ENCODE data around the gene XPO5. TPM values are rescaled to one million over a fixed set of nuclear protein-coding genes. Genes with fewer than 3 reads are reported as not detected.

XPO5 gene
- total and polyA plus RNA-seq, 9 of the 15 experiments (the other 6 are each of a cell fraction or from before 2014, with no cell fraction given): 36.0 to 170 (median 99.1) TPM

- TF ChIP-seq TAF9B (IDR thresholded peaks at IDR 0.05; ENCODE audit: partially characterized antibody) (peak; percentile 97), XRCC5 (IDR thresholded peaks at IDR 0.05; ENCODE audit: low read depth, low read length) (no peak), NRF1 (conservative IDR thresholded peaks at IDR 0.05 in 1 of 2, IDR thresholded peaks at IDR 0.05 in 1 of 2) (peak; percentile 51 to 58; a peak in 3 of 4 replicates), MEF2D (tag; conservative IDR thresholded peaks at IDR 0.05; ENCODE audit: low read depth) (0 out of 2 replicates have a peak, but pooled peaks have one; percentile 19), NR3C1 (CRISPR knock-in tag; IDR thresholded peaks at IDR 0.05) (no peak), ZNF324 (CRISPR knock-in tag; IDR thresholded peaks at IDR 0.05) (no peak), MCM5 (IDR thresholded peaks at IDR 0.05; ENCODE audit: low read depth) (no peak), KLF16 (IDR thresholded peaks at IDR 0.05) (no peak), MAFF (IDR thresholded peaks at IDR 0.05; ENCODE audit: low read length) (no peak), RBBP5 (IDR thresholded peaks at IDR 0.05; ENCODE audit: borderline replicate concordance, insufficient read depth, low read length, poor library complexity, severe bottlenecking) (no peak), SMARCC2 (IDR thresholded peaks at IDR 0.05; ENCODE audit: low read depth) (no peak), NCOA2 (IDR thresholded peaks at IDR 0.05; ENCODE audit: partially characterized antibody in 2 of 2) (no peak), ZNF785 (CRISPR knock-in tag; IDR thresholded peaks at IDR 0.05) (no peak)
- TF ChIP-seq, protein P1, sequence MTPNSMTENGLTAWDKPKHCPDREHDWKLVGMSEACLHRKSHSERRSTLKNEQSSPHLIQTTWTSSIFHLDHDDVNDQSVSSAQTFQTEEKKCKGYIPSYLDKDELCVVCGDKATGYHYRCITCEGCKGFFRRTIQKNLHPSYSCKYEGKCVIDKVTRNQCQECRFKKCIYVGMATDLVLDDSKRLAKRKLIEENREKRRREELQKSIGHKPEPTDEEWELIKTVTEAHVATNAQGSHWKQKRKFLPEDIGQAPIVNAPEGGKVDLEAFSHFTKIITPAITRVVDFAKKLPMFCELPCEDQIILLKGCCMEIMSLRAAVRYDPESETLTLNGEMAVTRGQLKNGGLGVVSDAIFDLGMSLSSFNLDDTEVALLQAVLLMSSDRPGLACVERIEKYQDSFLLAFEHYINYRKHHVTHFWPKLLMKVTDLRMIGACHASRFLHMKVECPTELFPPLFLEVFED (CRISPR knock-in tag; conservative IDR thresholded peaks at IDR 0.05): 0 out of 2 replicates have a peak, but pooled peaks have one; percentile 7
- TF ChIP-seq, protein P2, sequence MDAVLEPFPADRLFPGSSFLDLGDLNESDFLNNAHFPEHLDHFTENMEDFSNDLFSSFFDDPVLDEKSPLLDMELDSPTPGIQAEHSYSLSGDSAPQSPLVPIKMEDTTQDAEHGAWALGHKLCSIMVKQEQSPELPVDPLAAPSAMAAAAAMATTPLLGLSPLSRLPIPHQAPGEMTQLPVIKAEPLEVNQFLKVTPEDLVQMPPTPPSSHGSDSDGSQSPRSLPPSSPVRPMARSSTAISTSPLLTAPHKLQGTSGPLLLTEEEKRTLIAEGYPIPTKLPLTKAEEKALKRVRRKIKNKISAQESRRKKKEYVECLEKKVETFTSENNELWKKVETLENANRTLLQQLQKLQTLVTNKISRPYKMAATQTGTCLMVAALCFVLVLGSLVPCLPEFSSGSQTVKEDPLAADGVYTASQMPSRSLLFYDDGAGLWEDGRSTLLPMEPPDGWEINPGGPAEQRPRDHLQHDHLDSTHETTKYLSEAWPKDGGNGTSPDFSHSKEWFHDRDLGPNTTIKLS (IDR thresholded peaks at IDR 0.05; ENCODE audit: borderline replicate concordance, low read depth): no peak
- TF ChIP-seq, protein P3, sequence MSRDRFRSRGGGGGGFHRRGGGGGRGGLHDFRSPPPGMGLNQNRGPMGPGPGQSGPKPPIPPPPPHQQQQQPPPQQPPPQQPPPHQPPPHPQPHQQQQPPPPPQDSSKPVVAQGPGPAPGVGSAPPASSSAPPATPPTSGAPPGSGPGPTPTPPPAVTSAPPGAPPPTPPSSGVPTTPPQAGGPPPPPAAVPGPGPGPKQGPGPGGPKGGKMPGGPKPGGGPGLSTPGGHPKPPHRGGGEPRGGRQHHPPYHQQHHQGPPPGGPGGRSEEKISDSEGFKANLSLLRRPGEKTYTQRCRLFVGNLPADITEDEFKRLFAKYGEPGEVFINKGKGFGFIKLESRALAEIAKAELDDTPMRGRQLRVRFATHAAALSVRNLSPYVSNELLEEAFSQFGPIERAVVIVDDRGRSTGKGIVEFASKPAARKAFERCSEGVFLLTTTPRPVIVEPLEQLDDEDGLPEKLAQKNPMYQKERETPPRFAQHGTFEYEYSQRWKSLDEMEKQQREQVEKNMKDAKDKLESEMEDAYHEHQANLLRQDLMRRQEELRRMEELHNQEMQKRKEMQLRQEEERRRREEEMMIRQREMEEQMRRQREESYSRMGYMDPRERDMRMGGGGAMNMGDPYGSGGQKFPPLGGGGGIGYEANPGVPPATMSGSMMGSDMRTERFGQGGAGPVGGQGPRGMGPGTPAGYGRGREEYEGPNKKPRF (IDR thresholded peaks at IDR 0.05; ENCODE audit: low read depth, low read length): no peak
- TF ChIP-seq, protein P4, sequence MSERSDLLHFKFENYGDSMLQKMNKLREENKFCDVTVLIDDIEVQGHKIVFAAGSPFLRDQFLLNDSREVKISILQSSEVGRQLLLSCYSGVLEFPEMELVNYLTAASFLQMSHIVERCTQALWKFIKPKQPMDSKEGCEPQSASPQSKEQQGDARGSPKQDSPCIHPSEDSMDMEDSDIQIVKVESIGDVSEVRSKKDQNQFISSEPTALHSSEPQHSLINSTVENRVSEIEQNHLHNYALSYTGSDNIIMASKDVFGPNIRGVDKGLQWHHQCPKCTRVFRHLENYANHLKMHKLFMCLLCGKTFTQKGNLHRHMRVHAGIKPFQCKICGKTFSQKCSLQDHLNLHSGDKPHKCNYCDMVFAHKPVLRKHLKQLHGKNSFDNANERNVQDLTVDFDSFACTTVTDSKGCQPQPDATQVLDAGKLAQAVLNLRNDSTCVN (CRISPR knock-in tag; IDR thresholded peaks at IDR 0.05): 0 out of 2 replicates have a peak, but pooled peaks have one; percentile 38
- TF ChIP-seq, protein P5, sequence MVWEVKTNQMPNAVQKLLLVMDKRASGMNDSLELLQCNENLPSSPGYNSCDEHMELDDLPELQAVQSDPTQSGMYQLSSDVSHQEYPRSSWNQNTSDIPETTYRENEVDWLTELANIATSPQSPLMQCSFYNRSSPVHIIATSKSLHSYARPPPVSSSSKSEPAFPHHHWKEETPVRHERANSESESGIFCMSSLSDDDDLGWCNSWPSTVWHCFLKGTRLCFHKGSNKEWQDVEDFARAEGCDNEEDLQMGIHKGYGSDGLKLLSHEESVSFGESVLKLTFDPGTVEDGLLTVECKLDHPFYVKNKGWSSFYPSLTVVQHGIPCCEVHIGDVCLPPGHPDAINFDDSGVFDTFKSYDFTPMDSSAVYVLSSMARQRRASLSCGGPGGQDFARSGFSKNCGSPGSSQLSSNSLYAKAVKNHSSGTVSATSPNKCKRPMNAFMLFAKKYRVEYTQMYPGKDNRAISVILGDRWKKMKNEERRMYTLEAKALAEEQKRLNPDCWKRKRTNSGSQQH (CRISPR knock-in tag; IDR thresholded peaks at IDR 0.05): no peak
Observed at GRCh38 chr6:43477235-43478007, 98.4 kb downstream of the XPO5 start, which contains the start of gene TJAP1 (continued).
